Activated CD8-positive, alpha-beta memory T cell treated with anti-CD3 and anti-CD28 coated beads for 36 hours (primary cell): Measurements from ENCODE around the gene NDN. TPM values are rescaled to one million over a fixed set of nuclear protein-coding genes. Genes with fewer than 3 reads are reported as not detected.

ENCODE experiments used
- CTCF ChIA-PET: fragments of 350-600 bp; sonication (Branson Sonifier 250); formaldehyde crosslinking; loops from one replicate; lab custom pipeline; 2021; ENCODE audit warnings: antibody characterized with exemption; lab: Charles Lee
- POLR2A ChIA-PET: fragments of 350-600 bp; sonication (Branson Sonifier 250); formaldehyde crosslinking; loops from one replicate; lab custom pipeline; 2021; ENCODE audit warnings: antibody characterized with exemption; lab: Charles Lee
- total RNA-seq, 2 experiments: library from RNA; stranded (reverse); gene quantifications; one replicate each; pipeline ENCODE4 v1.2.3, GENCODE V29; 2021

Gene NDN
- total RNA-seq, 2 experiments from 2014 or later = 1.3 to 1.4 TPM

DNA sequence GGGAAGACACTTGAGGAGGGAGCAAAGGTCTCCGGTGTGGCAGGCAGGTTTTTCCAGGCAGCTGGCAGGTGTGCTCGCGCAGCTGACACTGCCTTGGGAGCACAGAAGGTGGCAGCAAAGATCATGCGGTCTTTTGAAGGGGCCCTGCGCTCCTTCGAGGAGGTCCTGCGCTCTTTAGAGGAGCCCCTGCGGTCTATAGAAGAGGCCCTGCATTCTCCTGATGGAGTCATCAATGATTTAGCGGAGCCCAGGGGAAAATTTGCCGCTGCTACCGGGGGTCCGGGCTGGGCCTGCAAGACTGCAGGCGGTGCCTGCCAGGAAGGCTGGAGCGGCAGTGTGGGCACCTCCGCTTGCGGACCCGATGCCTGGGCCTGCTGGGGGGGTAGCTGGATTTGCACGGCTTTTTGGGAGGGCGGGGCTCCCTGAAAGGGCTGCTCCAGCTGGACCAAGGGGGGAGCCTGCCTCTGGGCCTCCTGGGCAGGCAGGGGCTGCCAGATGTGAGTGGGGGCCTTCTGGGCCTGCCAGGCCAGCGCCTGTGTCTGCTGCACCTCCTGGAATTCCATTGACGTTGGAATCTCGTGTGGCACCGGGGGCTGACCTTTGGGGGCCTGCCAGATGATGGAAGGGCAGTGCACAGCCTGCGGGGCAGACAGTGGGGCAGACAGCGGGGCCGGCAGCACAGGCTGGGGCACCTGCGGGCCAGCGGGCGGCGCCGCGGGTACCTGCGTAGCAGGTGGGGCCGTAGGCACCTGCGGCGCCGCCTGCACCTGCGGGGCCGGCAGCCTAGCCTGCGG is 41.5 kb downstream of the NDN start:
- POLR2A ChIA-PET = no interaction called here
- CTCF ChIA-PET = no interaction called here

DNA sequence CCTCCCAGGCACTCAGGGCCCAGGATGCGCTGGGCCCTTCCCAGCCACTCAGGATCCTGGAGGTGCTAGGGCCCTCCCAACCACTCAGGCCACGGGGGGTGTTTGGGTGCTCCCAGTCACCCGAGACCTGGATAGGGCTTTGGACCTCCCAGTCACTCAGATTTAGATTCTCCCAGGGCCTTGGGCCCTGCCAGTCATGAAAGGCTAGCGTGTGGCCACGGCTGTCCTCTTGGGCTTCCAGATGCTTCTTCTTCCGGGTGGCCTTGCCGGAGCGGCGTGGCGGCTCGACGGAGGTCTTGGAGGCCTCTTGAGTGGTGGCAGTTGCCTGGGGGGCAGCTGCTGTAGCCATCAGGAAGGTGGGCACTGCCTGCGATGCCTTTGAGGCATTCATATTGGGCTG is 42.3 kb downstream of the NDN start:
- CTCF ChIA-PET = no interaction called here
- POLR2A ChIA-PET = no interaction called here

DNA sequence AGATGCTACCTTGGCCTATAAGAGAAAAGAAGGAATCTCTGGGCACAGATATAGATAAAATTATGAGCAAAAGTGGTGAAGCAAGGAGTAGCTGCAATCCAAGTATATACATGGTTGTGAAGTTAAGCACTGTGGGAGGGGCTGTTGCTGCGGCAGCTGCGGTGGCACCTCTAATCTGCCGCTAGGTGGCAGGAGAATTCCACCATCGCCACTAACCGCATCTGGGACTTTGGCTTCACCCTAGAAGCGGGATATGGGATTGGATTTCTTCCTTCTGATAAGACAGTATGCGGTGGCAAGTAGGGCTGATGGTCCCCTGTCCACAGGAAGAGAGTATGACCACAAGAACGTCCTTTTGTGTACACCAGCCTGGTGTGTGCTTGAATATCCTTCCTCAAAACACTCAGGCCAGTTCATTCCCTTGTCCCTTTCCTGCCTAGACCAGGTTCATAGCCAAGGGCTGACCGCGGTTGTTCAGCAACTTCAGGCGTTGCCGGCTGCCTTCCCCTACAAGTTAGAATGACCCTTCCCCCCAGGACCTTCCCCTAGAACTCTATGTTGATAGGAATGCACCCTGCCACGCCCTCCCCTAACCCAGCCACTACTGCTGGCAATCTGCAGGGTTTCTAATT is 44.6 kb downstream of the NDN start:
- ChIA-PET POLR2A (no interaction called here), CTCF (no interaction called here)

Other genes with a start within 250 kb of the NDN start
- not detected for gene GOLGA6L2, start 240.1 kb downstream of the NDN start, total RNA-seq
- 1 to 10 TPM; 1.1 TPM for gene MKRN3, start 121.6 kb downstream of the NDN start, total RNA-seq
- not detected for gene MAGEL2, start 39.4 kb downstream of the NDN start, total RNA-seq